HG03575 (cell line): ENCODE data around the gene C3orf70.

Experiments used
- ATAC-seq: cut with Tn5 transposase; IDR thresholded peaks from one replicate; pipeline ENCODE4 v1.9.1; 2021; ENCODE audit not compliant: unreplicated experiment, insufficient number of reproducible peaks, low FRiP score; ENCODE audit errors: extremely low read depth

The C3orf70 gene

DNA sequence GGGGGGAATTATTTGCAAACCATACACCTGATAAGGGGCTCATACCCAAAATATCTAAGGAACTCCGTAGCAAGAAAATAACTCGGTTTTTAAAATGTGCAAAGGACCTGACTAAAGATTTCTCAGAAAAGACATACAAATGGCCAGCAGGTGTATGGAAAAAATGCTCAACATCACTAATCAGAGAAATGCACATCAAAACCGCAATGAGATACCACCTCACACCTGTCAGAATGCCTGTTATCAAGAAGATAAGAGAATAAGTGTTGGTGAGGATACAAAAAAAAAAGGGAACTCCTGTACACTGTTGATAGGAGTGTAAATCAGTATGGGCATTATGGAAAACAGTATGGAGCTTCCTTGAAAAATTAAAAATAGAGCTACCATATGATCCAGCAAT lies 89.4 kb downstream of the C3orf70 start:
- no peak for ATAC-seq

DNA sequence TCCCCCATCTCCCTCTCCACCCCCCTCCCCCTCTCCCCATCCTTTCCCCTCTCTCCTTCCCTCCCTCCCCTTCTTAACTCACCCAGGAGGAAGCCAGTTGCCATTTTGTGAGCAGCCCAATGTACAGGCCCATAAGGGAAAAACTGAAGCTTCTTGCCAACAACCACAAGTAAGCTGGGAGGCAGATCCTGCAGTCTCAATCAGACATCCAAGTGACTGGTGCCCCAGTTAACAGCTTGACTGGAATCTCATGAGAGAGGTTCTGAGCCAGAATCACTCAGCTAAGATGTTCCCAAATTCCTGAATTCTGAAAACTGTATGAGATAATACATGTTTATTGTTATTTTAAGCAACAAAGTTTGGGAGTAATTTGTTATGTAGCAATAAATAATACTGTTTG lies 90.7 kb downstream of the C3orf70 start:
- ATAC-seq: no peak

DNA sequence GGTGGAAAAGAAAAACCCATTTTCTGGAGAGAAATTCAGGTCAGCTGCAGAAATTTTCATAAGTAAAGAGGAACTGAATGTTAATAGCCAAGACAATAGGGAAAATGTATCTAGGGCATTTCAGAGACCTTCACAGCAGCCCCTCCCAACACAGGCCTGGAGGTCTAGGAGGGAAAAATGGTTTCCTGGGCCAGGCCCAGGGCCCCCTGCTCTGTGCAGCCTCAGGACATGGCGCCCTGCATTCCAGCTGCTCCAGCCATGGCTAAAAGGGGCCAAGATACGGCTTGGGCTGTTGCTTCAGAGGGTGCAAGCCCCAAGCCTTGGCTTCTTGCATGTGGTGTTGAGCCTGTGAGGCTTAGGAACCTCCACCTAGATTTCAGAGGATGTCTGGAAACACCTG lies 92.2 kb downstream of the C3orf70 start:
- no peak for ATAC-seq

DNA sequence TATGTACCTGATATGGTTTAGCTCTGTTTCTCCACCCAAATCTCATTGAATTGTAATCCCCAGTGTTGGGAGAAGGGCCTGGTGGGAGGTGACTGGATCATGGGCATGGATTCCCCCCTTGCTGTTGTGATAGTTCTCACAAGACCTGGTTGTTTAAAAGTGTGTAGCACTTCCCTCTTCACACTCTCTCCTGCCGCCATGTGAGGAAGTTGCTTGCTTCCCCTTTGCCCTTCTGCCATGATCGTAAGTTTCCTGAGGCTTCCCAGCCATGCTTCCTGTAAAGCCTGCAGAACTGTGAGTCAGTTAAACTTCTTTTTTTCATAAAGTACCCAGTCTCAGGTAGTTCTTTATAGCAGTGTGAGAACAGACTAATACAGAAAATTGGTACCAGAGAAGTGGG lies 93.1 kb downstream of the C3orf70 start:
- no peak for ATAC-seq

DNA sequence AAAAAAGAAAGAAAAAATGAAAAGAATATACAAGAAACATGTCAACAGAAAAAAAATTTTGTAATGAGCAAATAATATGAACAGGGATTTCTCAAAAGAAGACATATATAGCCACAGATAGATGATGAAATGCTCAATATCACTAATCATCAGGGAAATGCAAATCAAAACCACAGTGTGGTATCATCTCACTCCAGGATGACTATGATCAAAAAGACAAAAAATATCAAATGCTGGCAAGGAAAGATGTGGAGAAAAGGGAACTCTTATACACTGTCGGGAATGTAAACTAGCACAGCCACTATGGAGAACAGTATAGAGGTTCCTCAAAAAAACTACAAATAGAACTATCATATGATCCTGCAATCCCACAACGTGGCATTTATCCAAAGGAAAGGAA lies 94.1 kb downstream of the C3orf70 start:
- no peak for ATAC-seq

DNA sequence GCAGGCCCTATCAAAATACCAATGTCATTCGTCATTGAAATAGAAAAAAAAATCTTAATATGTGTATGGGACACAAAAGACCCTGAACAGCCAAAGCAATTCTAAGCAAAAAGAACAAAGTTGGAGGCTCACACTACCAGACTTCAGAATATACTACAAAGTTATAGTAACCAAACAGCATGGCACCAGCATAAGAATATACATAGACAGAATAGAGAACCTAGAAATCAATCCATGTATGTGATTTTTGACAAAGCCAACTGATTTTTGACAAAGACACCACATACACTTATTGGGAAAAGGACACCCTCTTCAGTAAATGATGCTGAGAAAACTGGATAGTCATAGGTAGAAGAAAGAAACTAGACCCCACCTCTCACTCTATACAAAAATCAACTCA lies 95.0 kb downstream of the C3orf70 start:
- no peak for ATAC-seq

DNA sequence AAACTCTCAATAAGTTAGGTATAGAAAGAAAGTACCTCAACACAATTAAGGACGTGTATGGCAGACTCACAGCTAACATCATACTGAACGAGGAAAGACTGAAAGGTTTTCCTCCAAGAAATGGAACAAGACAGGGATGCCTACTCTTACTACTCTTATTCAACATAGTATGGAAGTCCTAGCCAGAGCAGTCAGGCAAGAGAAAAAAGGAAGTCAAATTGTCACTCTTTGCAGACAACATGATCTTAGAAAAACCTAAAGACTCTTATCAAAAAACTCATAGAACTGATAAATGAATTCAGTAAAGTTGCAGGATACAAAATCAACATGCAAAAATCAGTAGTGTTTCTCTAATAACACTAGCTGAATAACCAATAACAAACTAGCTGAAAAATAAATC lies 96.0 kb downstream of the C3orf70 start:
- no peak for ATAC-seq

DNA sequence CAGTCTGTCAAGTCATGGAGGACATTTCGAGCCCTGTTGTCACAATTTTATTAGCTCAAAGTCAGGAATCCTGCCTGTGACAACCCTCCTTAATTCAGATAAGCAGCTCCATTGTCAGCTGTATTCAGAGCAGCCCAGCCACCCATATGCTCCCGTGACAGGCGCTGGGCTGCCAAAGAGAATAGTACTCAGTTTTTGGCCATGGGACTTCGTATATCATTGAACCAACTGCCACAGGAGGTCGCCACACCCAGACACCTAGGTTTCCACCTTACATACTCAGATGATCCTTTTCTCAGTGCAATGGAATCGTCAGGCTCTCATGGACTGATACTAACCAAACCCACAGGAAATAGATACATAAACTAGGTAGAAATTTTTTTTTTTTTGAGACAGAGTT lies 100.2 kb downstream of the C3orf70 start:
- ATAC-seq: no peak

DNA sequence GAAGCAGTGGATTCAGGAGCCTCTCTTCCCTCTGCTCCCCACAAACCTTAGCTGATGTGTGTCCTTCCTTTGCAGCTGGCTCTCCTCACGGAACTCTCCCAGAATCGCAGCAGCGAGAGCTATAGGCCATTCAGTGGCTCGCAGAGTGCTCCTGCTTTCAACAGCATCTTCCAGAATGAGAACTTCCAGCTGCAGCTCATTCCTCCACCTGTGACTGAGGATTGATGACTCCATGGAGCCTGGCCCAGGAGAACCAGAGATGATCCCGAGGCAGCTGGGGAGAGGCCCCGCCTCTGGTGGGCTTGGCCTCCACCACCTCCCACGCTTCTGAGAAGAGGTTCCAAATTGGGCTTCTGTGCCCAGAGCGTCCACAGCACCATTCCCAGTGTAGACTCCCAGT lies 101.1 kb downstream of the C3orf70 start:
- no peak for ATAC-seq

DNA sequence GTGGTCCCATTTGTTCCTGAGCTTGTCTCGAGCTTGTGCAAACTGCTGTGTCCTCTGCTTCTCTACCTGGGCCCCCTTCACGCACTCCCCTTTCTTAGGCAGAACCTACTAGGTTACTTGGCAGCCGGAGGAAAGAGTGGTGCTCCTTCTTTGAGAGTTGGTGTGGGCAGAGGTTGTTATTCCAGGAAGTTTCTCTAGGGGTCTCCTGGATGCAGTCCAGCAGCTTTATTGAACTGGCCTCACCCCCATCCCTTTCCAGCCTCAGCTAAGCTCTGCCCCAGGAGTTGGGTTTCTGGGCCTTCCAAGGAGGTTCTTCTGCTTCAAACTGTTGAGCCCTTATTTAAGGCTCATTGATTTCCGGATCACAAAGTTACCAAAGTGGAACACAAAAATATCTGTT lies 103.2 kb downstream of the C3orf70 start:
- ATAC-seq: no peak

DNA sequence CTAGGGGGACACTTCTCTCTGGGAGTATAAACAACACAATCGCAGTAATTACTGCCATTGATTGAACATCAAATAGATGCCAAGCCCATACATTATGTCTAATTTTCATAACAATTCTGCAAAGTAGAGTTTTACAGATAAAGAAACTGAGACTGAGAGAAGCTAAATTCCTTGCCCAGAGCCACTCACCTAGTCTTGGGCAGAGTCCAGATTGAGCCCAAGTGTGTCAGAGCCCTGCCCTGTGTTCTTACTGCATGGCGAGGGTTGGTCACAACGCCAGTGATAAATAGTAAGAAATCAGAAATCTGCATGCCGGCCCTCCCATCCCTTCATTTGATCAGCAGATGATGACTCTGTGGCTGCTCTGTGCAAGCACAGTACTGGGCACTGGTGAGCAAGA lies 106.3 kb downstream of the C3orf70 start:
- ATAC-seq: no peak

DNA sequence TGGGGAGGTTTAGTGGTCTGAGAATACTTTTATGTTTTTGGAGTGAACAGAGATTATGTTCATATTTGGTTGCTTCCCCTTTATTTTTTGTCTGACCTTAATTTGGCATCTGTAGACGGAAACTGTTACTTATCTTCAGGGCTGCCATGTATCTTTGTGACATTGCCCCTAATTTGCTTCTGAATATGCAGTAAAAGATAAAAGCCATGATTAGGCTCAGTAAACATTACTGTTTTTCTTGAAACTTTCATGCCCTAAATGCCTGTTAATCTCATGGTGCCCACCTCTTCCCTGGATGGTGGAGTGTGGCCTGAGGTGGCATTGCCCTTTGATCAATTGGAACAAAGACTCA lies 106.7 kb downstream of the C3orf70 start:
- no peak for ATAC-seq

DNA sequence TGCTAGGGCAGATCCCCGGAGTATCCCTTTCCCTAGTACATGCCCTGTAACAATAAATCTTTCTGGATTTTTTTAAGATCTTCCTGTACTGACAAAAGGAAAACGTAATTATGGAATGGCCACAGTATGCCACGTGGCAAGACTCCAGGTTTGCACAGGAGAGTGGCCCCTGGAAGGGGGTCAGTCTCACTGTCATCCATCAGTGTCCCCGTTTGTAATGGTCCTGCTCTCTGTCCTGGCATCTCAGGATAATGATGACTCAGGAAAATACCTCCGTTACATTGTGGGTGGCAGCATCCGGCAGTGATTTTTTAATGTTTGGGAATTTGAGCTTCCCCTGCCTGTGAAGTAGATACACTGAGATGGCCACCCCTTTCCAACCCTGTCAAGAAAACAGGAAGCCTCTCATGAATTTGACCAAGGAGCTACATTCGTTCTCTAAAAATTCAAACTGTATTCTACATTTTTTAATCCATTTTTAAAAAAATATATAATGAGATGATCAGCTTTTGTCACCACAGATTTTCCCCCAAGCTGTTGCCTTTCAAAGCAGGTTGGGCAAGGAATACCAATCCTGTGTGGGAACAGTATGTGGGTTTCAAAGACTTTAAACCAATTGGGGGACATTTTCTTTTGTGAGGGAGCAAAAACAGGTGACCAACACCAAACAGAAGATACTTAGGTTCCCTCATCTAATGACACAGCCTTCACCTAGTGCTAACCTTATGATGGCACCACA lies 110.4 kb downstream of the C3orf70 start:
- no peak for ATAC-seq

DNA sequence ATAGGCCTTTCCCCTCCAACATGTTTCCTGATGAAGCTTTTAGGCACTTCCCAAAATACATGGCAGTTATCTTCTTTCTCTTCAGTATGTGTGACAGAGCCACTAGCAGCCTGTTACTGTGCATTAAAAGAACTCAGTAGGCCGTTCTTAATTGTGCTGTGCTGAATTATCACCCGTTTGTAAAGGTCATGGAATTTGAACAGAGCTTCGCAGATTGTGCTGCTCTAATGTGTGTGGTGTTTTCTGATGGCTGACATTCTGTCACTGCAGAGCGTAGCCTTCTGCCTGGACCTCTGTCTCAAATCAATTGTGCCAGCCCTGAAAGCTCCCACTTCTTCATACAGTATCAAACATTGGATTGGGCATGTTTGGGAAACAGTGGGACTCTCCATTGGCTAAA lies 111.3 kb downstream of the C3orf70 start:
- ATAC-seq: no peak

DNA sequence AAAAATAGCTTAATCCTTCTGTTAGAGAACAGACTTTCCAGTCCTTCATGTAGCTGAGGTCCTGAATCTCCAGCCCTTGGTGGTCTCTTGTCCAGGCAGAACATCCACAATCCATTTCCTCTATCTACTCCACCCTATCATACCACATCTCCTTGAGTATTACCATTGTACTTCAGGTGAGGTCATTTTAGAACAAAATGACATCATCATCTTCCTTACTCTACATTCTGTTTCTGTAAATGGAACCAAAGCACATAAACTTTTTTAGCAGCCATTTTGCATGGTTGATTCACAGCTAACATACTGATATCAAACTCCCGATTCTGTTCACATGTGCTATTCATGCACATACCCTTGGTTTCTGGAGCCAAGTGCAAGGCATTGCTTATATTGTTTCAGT lies 112.4 kb downstream of the C3orf70 start:
- no peak for ATAC-seq

DNA sequence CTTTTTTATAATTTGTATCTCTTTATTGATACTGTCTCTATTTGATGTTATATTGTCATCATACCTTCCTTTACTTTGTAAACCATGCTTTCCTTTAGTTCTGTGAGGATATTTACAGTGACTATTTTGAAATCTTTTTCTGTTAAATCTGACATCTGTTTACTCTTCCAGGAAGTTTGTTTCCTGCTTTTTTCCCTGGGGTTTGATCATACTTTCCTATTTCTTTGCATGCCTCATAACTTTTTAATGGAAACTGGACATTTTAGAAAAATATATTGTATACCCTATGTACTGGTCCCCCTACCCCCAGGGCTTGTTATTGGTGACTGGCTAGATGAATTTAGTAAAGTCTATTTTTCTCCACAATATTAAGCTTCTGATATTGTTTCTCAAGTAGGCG lies 115.1 kb downstream of the C3orf70 start:
- ATAC-seq: no peak

DNA sequence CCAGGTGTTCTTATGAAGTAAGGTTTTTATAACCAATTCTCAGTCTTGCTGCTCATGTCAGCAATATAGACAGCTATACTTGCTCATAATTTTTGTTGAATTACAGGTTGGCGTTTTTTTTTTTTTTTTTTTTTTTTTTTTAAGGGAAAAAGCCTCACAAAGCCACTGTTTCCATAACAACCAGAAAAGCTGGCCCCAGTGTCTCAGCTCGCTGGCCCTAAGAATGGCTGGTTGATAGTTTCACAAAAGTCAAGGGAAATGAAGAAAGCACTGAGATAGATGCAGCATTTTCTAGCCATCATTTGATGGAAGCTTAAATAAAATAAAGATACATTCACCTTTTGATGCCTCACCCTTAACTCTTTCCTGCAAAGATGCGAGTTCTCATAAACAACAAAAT lies 121.9 kb downstream of the C3orf70 start:
- no peak for ATAC-seq

DNA sequence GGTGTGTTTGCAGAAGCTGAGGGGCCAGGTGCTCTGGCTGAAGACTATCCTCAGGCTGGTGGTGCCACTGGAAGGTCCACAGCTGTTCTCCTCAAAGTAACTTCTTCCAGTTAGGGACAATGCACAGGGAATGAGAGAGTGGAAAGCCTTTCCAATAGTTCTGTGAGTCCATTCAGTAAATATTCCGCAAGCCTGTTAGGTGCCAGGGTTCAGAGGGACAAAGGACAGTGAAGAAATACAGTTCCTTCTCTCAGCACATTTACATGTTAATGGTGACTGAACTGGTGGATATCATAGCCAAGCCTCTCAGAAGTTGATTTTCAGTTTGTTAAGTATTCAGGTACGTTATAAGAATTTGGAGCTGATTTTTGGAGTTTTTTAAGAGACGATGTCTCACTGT lies 122.5 kb downstream of the C3orf70 start:
- no peak for ATAC-seq

DNA sequence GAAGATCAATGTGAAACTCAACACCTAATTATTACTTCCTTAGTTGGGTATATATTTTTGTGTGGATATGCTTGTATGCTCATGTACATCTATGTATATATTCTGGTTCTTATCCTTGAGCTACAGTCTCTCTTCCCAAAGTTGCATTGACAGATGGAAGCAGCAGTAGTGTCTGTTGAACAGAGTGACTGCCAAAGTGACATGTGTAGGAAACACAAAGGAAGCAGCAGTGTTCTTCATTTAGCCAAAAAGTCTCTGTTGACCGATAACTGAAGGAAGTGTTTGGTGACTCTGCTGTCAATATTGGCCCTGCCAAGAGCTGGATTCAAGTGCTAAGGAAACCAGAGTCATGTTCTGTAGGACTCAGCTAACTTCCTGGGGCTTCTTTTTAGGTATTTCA lies 123.8 kb downstream of the C3orf70 start:
- no peak for ATAC-seq

DNA sequence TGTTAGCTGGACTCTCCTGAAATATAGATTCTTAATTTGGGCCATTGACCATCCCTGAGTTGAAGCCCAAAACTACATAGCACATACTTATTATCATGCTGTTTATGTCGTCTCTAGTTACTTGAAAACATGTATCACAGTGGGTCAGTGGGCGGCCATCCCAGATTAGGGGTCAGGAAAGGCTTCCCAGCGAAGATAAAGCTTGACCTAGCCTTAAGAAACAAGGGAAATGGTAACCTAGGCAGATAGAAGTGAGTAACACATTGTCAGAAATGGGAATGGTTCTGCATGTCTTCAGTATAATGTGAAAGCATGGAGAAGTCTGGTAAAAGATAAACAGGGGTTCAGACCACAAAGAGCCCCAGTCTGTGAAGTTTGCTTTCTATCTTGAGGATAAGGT lies 124.7 kb downstream of the C3orf70 start:
- no peak for ATAC-seq
